ENCODE results near the gene SMAD3.
"Not testable (repeated sequence)": the region's sequence is repeated elsewhere in the genome, so short reads cannot be mapped to it uniquely, and the experiment has no call there.

Gene SMAD3

DNA sequence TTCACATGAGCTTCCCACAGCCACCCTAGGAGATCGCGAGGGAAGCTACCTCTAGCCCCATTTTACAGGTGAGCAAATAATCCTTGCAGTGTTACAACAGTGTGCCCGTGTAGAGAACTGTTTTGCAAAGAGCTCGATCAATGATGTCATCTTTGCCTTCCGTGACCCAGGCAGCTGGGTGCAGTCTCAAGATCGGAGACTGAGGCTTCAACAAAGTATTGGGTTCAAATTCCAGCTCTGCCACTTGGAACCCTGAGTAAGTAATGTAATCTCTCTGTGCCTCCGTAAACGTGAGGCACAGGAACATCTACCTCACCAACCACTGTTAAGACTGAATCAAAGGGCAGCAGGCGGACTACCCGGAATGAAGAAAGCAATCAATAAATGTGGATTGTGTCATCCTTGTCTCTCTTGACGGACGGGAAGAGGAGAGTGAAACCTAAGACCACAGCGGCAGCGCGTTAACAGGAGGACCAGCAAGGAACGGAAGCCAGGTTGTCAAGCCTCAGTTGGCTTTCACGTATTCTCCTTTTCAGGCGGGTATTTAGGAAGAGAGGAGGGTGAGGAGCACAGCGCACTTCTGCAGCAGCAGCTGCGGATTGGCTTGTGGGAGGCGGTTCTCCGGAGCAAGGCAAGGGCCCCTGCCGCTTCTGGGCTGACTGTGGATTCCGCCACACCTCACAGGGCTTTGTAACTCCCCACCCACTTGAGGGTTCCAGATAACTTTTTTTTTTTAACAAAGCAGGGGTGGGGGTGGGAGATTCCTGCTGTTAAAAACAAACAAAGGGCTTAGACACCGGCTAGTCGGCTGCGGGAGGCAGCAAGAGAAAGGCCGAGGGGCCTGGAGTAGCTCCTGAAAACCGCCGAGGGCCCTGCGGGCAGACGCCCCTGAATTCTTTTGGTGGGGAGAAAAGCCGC, 1.5 kb upstream of the SMAD3 start:
- DNase-seq (ENCODE audit: low spot score), result peak; percentile 85

DNA sequence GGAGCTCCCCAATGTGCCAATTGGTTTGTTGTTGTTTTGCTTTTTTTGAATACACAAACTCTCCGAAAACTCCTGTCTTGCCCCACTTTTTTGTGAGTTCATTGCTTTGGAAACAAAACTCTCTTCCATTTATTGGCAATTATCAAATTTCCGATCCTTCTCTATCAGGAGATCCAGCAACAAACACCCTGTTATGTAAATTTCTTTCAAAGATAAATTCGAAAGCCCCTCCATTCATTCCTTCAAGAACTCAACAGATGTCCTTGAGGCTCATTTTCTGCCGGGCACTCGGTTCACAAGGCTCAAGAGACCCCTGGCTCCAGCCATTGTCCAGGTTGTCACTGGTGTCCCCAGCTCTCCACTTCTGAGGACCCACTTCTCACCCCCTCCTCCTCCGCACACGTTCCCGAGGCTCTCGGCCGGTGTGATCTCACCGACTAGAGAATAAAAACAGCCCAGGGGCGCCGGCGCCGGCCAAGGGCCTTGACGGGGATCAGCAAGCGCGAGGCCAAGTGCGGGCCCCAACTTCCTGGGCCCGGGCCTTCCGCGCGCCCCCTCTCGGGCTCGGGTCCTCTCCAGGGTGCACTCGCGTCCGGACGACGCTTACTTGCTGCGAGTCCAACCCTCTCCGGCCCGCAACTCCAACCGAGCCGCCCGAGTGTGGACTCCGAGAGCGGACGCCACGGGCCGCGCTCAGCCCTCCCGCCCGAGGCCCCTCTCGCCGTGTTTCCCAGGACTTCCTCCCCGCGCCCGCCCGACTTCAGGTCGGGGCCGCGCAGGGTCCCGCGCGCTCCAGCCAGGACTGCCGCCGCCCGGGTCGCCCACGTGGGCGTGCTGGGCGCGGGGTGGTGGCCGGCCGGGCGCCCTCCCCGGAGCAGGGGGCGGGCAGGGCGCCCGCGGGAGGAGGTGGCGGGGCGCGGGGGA, 533 bp upstream of the SMAD3 start:
- no peak for DNase-seq (ENCODE audit: low spot score)

DNA sequence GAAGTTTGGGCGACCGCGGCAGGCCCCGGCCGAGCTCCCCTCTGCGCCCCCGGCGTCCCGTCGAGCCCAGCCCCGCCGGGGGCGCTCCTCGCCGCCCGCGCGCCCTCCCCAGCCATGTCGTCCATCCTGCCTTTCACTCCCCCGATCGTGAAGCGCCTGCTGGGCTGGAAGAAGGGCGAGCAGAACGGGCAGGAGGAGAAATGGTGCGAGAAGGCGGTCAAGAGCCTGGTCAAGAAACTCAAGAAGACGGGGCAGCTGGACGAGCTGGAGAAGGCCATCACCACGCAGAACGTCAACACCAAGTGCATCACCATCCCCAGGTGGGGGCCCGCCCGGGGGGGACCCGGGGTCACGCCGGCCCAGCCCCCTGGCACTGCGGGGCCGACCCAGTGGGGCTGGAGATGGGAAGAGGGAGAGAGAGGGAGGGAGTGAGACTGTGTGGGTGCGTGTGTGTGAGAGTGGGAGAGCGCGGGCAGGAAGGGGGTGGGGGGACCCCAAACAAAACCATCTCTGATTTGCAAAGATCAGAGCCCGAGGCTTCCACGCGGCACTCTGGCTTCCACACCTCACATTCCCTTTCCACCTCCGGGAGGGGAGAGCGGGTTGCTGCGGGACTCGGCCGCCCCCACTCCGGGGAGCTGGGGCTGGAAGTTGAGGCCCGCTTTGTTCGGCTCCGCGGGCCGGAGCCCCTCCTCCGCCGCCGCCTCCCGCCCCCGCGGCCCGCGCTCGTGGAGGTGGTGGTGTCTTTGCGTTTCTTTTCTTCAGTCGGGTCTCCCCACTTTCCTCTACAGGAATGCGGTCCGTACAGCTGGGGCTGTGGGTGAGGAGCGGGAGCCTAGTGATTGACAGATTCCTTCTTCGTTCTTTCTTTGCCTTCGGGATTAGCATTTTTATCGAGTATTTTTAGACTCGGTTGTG, 898 bp downstream of the SMAD3 start:
- no peak for DNase-seq (ENCODE audit: low spot score)

DNA sequence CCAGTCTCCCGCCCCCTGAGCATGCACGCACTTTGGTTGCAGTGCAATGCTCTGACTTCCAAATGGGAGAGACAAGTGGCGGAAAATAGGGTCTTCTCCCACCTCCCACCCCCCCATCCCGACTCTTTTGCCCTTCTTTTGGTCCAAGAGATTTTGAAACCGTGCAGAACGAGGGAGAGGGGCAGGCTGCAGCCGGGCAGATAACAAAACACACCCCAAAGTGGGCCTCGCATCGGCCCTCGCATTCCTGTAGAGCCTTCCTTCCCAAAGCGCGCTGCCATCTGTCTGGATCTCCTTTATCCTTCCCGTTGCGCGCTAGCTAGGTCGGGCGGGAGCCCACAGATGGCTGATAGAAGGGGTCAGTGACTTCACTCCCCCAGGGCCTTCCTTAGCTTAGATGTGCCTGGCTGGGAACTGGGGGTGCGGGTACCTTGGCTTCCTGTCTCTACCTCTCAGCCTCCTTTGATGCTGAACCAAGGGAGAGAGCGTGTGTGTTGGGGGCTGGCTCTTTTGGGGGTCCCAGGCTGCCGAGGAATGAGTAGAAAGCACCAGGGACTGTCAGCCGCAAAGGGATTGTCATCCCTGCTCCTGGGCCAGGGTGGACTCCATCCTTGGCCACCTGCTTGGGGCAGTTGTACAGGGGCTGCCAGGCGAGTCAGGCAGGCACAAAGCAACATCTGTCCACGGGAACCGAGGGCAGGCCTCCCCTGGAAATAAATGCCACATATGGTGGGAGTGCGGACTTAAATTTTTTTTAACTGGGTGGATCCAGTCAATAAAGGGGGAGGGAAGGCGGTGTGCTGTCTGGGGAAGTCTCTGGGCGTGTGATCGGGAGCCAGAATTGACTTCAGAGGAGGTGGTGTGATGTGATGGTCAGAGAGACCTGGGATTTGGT, 1.8 kb downstream of the SMAD3 start:
- DNase-seq (ENCODE audit: low spot score), result no peak

DNA sequence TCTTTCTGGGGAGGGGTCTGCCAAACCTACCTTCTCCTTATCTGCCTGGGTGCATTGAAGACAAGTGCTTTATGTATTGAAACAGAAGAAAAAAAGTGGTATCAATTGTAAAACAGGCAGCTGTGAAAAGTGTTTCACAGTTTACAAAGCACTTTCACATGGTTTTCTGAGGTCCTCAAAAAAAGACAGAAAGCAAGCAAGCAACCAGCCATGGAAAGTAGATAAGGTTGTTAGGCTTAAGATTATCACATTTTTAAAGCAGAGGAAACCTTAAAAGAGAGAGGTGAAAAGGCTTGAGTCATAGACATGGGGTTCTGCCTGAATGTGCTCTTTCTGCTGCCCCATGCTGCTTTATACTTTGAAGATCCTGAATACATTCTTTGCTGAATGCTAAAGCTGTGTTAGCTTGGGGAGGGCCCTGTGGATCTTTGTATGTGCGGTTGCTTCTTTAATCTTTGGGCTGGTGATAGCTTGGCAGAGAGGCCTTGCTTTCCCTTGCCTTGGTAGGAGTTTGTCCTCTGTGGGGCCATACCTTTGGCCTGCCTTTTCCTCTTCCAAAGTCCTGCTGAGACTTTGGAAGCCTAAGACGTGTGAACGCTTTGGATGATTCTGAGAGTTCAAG, 2.6 kb downstream of the SMAD3 start:
- no peak for DNase-seq (ENCODE audit: low spot score)

DNA sequence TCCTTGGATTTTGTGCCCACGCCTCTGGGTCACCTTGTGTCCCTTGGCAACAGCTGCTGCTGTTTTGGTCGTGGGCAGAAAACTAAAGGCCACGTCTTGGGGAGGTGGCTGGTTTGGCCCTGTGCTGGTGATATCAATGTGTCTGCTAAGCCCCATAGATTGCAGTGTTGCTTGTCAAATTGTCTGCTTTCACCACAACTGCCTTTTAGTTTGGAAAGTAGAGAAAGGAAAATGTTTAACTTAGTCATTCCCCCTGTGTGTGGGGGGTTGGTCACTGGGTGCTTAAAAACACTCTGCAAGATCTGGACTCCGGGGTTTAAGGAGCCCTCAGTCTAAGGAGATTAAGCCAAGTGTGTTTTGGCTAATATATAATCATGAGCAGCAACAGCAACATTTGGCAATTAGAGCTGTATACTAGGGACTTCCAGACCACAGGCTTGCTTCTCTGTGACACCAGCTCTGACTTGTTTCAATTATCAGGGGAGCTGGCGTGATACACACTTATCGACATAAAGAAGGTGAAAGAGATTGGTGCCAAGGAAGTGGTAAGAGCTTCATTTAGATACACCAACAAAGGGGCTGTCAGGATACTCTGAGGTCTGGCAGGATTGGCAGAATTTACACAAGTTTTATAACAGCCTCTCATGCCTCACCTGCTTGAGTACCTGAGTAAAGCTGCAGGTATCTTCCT, 3.5 kb downstream of the SMAD3 start:
- no peak for DNase-seq (ENCODE audit: low spot score)

DNA sequence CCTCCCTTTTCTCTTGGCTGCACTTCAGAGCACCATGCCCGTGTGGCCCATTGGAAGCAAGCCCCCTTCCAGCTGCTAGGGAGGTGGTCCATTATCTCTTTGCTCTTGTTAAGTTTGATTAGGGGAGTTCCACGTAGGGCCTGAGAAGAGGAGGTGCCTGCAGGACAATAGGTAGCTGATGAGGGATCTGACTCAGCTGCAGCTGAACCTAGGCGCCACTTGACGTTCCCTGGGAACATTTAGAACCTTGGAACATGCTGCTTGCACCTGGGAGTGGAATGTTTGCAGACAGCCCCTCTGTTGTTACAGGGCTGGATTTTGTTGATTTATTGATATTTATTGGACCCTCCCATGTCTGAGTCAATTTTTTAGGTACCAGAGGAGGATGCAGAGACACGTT, 4.7 kb downstream of the SMAD3 start:
- DNase-seq (ENCODE audit: low spot score), result no peak

DNA sequence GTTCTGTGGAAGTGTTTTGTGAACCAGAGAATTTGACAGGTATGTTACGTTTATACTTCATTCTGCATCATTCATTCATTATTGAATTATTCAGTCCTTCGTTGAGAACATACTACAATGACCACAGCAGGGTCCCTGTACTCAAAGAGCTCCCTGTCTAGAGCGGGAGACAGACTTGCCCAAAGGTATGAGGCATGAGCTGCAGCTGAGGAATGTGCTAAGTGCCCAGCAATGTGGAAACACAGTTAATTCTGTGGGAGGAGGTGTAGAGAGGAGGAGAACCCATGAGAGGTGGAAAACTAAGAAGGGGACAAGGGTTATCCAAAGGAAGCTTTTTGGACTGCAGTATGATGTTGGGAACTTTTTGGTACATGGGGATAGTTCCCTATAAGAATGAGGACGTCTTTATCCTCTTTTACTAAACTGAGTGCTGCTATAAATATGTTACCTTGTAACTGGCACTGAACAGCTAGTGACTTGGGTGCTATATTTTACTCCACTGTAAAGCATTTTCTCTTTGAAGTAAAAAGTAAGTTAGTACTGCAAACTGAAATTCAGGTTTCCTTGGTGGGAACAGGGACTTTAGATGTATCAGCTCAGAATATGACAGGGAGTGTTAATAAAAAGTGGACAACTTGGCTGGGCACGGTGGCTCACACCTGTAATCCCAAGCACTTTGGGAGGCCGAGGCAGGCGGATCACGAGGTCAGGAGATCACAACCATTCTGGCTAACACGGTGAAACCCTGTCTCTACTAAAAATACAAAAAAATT, 5.7 kb downstream of the SMAD3 start:
- DNase-seq (ENCODE audit: low spot score), result no peak

DNA sequence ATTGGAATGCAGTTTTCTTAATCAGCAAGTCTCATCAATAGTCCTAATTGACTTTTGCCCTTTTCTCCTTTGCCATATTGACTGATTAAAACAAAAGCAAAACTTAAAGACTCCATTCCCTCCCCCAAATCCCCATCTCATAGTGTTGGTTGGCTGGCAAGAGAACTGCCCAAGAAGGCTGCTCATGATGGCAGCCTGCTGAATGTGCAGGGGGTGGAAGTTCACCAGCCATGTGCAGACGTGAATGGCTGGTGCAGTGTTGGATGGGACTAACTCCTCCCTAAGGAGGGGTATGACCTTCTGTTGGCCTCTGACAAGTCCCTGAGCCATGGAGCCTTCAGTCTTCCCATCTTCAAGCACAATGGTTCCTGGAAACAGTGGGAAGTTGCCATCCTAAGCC, 7.0 kb downstream of the SMAD3 start:
- no peak for DNase-seq (ENCODE audit: low spot score)

DNA sequence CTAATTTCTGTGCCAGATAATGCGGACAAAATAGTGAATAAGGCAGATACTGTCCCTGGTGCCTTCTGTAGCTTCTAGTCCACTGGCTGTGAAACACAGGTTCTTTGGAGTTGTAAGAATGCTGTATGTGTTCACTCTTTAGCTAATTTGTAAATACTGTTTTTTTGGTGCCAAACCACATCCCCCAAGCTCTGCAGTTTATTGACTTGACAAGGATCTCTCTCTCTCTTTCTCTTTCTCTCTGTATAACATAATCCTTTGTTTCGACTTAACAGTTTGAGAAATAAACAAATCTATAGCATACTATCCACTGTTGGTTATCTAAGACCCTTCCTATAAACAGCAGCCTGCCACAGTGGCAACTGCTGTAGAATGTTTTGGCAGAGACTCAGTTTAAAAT, 7.6 kb downstream of the SMAD3 start:
- DNase-seq (ENCODE audit: low spot score), result no peak

DNA sequence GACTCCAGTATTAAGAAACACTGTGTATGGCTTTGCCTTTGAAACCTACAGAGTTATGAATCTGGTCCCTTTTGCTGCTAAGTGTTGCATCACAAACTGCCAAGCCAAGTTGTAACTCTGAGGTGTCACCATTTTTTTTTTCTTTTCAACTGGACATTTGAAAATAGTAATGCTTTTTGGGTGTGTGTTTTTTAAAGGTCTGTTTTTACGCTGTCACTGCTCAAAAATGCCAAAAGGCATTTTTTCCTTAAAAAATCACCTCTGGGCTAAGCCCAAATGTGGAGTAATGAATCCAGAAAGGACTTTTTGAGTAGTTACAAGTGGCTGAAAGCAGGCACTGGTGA, 9.5 kb downstream of the SMAD3 start:
- no peak for DNase-seq (ENCODE audit: low spot score)

DNA sequence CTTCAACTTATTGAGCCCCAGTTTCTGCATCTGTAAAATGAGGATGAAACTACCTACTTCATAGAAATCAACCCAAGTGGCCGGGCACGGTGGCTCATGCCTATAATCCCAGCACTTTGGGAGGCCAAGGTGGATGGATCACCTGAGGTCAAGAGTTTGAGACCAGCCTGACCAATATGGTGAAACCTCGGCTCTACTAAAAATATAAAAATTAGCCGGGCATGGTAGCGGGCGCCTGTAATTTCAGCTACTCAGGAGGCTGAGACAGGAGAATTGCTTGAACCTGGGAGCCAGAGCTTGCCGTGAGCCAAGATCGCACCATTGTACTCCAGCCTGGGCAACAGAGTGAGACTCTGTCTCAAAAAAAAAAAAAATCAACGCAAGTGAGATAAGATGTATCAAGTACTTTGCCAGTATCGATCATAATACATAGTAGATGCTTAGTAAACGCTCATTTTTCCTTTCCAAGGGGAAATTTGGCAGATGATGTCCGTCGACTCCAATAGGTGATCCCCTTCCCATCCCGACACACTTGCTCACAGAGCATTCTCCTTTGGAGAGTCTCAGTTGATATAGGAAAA, 10.2 kb downstream of the SMAD3 start:
- DNase-seq (ENCODE audit: low spot score), result not testable (repeated sequence)

DNA sequence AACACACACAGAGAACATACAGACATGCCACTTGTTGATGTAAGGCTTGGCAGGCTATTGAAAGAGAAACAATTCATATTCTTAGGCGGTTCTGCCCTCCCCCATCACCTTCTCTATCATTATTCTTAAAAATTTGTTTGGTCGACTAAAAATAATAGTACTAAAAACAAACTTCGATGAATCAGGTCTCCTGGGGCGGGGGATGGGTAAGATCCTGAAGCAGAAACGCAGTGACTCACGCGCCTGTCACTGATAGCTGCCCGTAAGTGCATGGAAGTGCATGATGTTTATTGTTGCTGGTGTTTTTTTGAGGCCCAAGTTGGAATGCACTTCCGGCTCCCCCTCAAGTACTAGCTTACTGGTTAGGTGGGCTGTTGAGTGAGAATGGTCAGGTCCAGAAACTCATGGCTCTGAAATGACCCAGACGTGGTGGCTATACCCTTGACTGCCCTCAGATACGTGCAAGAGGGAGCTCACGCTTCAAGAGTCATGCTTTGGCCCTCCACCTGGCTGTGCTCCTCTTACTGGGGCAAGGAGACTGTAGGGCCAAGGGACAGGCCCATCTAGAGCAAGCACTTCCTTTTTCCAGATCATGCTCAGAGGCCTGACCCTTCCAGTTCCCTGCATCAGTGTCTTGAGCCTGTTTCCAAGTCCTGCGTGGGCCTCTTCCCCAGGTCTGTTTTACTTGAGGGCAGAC, 10.9 kb downstream of the SMAD3 start:
- peak; percentile 66 for DNase-seq (ENCODE audit: low spot score)

DNA sequence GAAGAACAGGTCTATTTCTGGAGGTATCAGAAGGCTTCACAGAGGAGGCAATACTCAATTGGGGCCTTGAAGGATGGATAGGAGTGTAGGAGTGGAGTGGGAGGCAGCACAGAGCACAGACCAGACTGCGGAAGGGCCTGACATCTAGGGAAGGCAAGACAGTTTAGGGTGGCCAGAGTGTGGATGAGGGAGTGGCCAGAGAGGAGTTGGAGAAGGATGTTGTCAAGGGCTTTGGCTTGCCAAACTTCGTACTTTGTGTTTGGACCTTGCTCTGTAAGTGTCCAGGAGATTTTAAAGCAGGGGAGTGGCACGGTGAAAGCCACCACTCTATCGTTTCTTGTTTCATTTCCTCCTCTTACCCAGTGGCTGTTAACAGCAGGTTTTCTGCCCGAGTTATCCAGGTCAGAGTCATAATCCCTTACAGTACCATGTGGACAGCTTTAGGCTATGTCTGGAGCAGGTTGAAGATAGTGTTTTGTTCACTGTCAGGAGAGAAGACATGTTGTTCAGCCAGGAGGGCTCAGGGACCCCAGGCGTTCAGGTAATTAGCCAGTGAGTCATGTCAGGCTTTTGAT, 12.3 kb downstream of the SMAD3 start:
- peak; percentile 74 for DNase-seq (ENCODE audit: low spot score)

DNA sequence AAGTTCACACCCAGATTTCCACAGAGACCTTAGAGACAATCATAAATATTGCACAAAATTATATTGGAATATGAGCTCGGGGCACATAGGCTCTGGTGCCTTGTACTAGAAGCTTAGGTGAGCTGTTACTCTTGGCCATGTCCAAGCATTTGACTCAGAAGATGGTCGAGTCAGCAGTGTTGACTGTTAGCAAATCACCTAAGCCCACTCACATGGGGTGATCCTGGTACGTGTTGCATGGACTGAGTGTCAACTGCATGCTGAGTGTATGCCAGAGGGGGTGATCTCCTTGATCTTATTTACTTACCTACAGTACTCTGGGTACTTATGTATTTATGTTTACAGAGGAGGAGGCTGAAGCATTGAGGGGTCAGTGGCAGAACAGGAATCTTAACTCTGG, 14.0 kb downstream of the SMAD3 start:
- DNase-seq (ENCODE audit: low spot score), result no peak

DNA sequence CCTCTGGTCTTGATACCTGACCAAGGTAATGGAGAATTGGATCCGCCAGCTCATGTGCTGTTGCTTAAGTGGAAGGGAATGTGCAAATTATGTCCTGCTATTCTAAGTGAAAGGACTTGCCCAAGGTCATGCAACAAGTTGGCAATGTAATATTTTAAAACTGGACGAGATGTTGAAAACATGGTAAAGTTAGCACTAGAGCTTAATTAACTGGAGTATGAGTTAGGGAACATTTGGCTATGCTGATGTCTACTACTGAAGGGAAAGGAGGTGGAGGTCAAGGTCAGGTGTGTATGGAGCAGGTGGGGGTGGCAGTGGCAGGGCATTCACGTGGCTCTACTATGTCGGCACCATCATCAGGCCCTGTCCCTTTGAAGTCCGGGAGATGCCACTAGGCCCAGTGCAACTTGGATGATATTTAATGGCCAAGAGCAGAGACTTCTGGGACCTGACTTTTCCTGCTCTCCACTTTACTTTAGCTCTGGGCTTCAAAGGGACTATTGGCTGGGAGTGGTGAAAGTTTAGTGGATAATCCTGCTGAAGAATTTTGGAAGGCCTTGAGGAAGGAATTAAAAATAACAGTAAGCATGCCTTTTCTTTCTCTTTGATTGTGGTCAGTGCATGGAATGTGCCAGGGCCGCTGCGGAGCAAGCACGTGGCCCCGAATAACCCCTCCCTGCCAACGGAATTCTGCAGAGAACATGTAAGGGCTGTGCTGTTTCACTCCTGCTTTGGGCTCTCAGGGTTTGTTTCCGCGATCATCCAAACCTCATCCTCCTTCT, 14.9 kb downstream of the SMAD3 start:
- no peak for DNase-seq (ENCODE audit: low spot score)

DNA sequence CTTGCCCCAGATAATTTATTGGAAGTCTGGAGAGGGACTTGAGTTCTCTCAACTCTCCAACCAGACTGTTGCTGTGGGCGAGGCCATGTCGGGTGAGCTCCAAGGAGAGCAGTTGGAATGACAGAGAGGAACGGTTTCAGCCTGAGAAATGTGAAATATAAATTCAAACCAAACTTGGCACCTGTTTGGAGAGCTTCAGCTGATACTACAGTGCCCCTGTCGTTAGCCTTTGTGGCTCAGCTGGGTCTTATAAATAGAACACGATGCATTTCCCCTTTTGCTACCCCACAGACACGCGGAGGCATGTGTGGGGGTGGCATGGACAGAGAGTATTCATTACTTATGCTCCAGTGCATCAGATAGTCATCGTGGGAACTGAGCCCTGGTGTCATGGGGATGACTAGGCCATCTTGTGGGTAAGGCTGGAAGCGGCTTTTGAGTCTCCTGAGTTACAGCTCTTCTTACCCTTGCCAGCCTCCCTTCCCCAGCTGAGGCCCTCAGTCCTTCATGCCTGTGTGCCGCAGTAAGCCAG, 15.6 kb downstream of the SMAD3 start:
- DNase-seq (ENCODE audit: low spot score), result no peak

All from LoVo (cell line).